Thoracic aorta (tissue), 2 donors: Measurements from ENCODE around the gene AMHR2. TPM values are rescaled to one million over a fixed set of nuclear protein-coding genes. Genes with fewer than 3 reads are reported as not detected.
"Not testable (repeated sequence)": the region's sequence is repeated elsewhere in the genome, so short reads cannot be mapped to it uniquely, and the experiment has no call there.

ENCODE experiments used
- ATAC-seq: fragments of 150-250 bp; one replicate; pipeline ENCODE4 v1.8.0; 2017; ENCODE audit warnings: low read depth; ENCODE audit not compliant: insufficient number of reproducible peaks, low FRiP score
- DNase-seq: peaks from one replicate; pipeline ENCODE4 v3.0.0-alpha.2; 2020; ENCODE audit warnings: low spot score
- H3K27ac ChIP-seq, 2 donors: fragments of 200-600 bp; sonication (generic); 1 replicate in 1 of 2; 2 replicates in 1 of 2; pipeline ENCODE4 v1.5.1; 2016; ENCODE audit warnings: mild to moderate bottlenecking in 2 of 2, moderate library complexity in 2 of 2
- H3K27me3 ChIP-seq: fragments of 200-600 bp; sonication (generic); replicated peaks from 2 replicates; pipeline ENCODE4 v1.6.0; 2016; ENCODE audit warnings: mild to moderate bottlenecking; ENCODE audit not compliant: insufficient read depth
- H3K36me3 ChIP-seq: fragments of 200-600 bp; sonication (generic); one replicate; pipeline ENCODE4 v1.5.1; 2016
- H3K4me1 ChIP-seq, 2 donors: fragments of 200-600 bp; sonication (generic); 1 replicate in 1 of 2; 2 replicates in 1 of 2; pipeline versions ENCODE4 v1.5.1 to v1.6.0; 2016; ENCODE audit warnings: low read depth in 2 of 2, mild to moderate bottlenecking in 1 of 2; ENCODE audit not compliant: control insufficient read depth in 1 of 2
- H3K4me3 ChIP-seq: fragments of 200-600 bp; sonication (generic); 2 replicates; pipeline ENCODE4 v1.5.1; 2016; ENCODE audit warnings: mild to moderate bottlenecking
- H3K9me3 ChIP-seq: fragments of 200-600 bp; sonication (generic); 2 replicates; pipeline ENCODE4 v1.5.1; 2016
- total RNA-seq, 2 donors: library from RNA; depleted of rRNA; stranded (reverse); fragments of >200 nt; gene quantifications; one replicate each; pipeline versions ENCODE4 v1.1.0 to v1.2.3, GENCODE V29; 2016
- TF ChIP-seq, protein P1 (sequence below): fragments of 200-600 bp; sonication (generic); IDR thresholded peaks from one replicate; pipeline ENCODE4 v1.5.1; 2019; ENCODE audit warnings: antibody characterized with exemption

The AMHR2 gene
- total RNA-seq, 2 donors from 2014 or later = 0.27 TPM; not detected in 1

DNA sequence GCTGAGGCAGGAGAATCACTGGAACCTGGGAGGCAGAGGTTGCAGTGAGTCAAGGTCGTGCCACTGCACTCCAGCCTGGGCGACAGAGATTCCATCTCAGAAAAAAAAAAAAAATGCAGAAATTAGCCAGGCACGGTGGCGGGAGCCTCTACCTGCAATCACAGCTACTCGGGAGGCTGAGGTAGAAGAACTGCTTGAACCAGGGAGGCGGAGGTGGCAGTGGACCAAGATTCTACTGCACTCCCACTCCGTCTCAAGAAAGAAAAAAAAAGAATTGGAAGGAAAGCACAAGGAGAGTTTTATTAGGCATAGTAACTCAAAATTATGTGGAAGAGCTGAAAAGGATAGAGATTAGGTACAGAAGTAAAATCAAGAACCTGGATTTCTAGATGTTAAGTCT, 20.8 kb upstream of the AMHR2 start:
- Histone ChIP-seq H3K9me3 (no peaks in the 10 kb centered on the region), H3K4me1 (peaks cover 3 to 14% of the 10 kb centered on the region in 2 donors), H3K27ac (no peak overlapping the region), H3K27me3 (no peaks in the 10 kb centered on the region), H3K4me3 (no peak overlapping the region), H3K36me3 (peaks cover 29% of the 10 kb centered on the region)
- no peak for DNase-seq
- TF ChIP-seq, protein P1, sequence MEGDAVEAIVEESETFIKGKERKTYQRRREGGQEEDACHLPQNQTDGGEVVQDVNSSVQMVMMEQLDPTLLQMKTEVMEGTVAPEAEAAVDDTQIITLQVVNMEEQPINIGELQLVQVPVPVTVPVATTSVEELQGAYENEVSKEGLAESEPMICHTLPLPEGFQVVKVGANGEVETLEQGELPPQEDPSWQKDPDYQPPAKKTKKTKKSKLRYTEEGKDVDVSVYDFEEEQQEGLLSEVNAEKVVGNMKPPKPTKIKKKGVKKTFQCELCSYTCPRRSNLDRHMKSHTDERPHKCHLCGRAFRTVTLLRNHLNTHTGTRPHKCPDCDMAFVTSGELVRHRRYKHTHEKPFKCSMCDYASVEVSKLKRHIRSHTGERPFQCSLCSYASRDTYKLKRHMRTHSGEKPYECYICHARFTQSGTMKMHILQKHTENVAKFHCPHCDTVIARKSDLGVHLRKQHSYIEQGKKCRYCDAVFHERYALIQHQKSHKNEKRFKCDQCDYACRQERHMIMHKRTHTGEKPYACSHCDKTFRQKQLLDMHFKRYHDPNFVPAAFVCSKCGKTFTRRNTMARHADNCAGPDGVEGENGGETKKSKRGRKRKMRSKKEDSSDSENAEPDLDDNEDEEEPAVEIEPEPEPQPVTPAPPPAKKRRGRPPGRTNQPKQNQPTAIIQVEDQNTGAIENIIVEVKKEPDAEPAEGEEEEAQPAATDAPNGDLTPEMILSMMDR = no peak
- ATAC-seq = no peak

DNA sequence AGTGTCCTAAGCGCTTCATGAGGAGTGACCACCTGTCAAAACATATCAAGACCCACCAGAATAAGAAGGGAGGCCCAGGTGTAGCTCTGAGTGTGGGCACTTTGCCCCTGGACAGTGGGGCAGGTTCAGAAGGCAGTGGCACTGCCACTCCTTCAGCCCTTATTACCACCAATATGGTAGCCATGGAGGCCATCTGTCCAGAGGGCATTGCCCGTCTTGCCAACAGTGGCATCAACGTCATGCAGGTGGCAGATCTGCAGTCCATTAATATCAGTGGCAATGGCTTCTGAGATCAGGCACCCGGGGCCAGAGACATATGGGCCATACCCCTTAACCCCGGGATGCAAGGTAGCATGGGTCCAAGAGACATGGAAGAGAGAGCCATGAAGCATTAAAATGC, 12.7 kb upstream of the AMHR2 start:
- ATAC-seq = no peak
- H3K36me3 ChIP-seq = peaks cover 55% of the 10 kb centered on the region

DNA sequence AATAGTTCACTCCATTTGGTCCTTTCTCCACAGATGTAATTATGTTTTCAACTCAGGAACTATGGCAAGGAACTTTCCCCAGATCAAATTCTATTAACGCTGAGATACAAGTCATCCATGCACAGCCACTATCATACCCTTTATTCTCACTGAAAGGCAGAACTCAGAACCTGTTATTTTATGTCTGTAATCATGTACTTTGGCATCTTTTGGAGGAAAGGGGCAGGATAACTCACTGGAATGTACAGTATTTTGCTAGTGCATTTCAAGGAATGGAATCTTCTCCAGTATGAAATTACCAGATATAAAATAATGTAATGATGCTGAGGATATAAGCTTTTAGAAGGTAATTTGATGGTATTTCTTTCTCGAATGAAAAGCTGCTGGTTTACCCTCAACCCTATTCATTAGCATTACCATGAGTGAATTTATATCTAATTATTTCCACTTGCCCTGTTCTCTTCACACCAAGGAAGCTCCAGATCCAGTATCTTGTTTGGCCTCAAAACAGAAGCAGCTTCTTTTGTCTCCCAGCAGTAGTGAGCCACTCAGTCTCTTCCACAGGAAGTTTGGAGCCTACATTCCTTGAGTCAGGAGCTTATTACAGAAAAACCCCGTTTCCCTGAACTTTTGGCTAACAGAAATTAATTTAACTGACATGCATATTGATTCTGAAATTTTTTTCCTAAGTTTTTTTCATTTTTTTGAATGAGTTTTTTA, 10.0 kb upstream of the AMHR2 start:
- no peaks in the 10 kb centered on the region for H3K9me3 ChIP-seq
- H3K4me1 ChIP-seq = peaks cover 0 to 19% of the 10 kb centered on the region in 2 donors
- no peaks in the 10 kb centered on the region for H3K27me3 ChIP-seq
- peaks cover 31% of the 10 kb centered on the region for H3K36me3 ChIP-seq
- no peak overlapping the region for H3K27ac ChIP-seq
- H3K4me3 ChIP-seq = no peak overlapping the region
- TF ChIP-seq, protein P1 = no peak
- ATAC-seq (no peak), DNase-seq (no peak)

More for the DNA sequence above, 12.7 kb upstream of the AMHR2 start:
- H3K9me3 ChIP-seq = no peaks in the 10 kb centered on the region
- H3K4me1 ChIP-seq = peaks cover 0 to 19% of the 10 kb centered on the region in 2 donors
- TF ChIP-seq, protein P1 = no peak
- H3K27ac ChIP-seq = no peak overlapping the region
- no peak overlapping the region for H3K4me3 ChIP-seq
- no peak for DNase-seq
- no peaks in the 10 kb centered on the region for H3K27me3 ChIP-seq

DNA sequence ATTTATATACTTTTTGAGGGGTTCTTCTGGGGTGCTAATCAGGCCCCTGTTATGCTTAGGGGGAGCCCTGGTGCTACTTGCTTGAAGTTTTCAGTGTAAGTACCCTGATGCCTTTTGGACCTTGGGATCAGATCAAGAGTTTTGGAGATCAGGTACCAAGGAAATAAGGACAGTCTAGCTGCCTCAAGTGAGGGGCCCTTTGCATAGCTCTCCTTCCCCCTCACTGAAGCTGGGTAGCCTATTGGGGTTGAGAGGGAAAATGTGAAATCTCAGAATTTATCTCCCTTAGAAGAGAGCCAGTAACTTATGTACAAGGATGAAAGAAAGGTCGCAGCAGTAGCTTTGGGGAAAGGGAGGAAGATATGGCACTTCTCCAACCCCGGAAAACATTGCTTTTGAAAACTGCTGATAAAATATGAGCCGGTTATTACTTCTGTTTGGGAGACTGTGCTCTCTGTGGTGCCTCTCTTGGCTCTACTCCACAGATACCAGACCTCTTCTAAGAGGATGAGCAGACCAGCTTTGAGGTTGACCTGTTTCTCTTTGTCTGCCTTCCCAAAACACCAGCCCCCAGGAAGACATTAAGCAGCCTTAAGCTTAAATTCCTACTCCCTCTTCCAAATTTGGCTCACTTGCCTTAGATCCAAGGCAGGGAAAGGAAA, 8.8 kb upstream of the AMHR2 start:
- Histone ChIP-seq H3K36me3 (peaks cover 20% of the 10 kb centered on the region), H3K4me1 (peaks cover 0 to 19% of the 10 kb centered on the region in 2 donors), H3K9me3 (no peaks in the 10 kb centered on the region), H3K27ac (no peak overlapping the region), H3K27me3 (no peaks in the 10 kb centered on the region), H3K4me3 (no peak overlapping the region)
- TF ChIP-seq, protein P1 = no peak
- DNase-seq (no peak), ATAC-seq (no peak)

DNA sequence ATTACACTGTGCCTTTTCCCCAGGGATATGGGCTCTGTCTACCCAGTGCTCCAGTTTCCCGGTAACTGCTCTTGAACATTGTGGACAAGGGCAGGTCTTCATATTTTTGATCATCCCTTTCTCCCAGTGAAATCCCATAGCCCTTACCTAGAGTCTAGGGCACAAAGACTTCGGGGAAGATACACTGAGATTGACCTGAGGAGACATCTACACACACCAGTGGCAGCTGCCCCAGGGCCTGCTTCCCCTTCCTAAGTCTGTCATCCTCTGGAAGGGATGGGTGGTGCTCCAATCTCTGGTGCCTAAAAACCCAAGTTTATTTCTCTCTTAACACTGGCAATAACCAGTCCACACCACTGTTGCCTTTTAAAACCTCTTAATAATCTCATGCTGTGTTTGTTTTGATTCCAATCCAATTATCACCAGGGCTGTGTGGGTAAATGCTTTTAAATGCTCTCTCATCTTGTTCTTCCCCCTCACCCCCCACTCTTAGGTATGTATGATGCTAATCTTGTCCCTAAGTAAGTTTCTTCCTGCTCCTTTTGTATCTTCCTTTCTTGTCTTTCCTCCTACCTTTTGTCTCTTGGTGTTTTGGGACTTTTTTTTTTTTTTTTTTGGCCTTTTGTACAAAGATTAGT, 7.8 kb upstream of the AMHR2 start:
- H3K9me3 ChIP-seq, DNase-seq, H3K4me3 ChIP-seq, H3K27me3 ChIP-seq, ATAC-seq, H3K27ac ChIP-seq: not testable (repeated sequence)
- Histone ChIP-seq H3K36me3 (peaks cover 11% of the 10 kb centered on the region), H3K4me1 (peaks cover 0 to 19% of the 10 kb centered on the region in 2 donors)

DNA sequence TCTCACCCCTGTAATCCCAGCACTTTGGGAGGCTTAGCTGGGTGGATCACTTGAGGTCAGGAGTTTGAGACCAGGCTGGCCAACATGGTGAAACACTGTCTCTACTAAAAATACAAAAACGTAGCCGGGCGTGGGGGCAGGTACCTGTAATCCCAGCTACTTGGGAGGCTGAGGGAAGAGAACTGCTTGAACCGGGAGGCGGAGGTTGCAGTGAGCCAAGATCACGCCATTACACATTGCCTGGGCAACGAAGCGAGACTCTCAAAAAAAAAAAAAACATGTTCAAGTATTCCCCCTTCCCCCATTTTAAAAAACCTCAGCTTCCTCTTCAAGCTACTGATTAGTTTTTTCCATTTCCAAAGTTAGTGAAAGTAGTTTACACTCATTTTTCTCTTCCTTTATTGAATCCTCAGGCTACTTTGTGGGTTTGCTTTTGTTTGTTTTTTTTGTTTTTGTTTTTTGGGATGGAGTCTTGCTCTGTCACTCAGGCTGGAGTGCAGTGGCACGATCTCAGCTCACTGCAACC, 6.3 kb upstream of the AMHR2 start:
- not testable (repeated sequence) for H3K36me3 ChIP-seq, DNase-seq, H3K27ac ChIP-seq, ATAC-seq, H3K9me3 ChIP-seq, H3K4me3 ChIP-seq, H3K27me3 ChIP-seq
- H3K4me1 ChIP-seq = peaks cover 0 to 22% of the 10 kb centered on the region in 2 donors
